ENCODE results near the gene RAP1GAP2. TPM values are rescaled to one million over a fixed set of nuclear protein-coding genes. Genes with fewer than 3 reads are reported as not detected.

The RAP1GAP2 gene
- total and polyA plus RNA-seq, 11 donors, result 13.5 to 44.1 (median 34.3) TPM

DNA sequence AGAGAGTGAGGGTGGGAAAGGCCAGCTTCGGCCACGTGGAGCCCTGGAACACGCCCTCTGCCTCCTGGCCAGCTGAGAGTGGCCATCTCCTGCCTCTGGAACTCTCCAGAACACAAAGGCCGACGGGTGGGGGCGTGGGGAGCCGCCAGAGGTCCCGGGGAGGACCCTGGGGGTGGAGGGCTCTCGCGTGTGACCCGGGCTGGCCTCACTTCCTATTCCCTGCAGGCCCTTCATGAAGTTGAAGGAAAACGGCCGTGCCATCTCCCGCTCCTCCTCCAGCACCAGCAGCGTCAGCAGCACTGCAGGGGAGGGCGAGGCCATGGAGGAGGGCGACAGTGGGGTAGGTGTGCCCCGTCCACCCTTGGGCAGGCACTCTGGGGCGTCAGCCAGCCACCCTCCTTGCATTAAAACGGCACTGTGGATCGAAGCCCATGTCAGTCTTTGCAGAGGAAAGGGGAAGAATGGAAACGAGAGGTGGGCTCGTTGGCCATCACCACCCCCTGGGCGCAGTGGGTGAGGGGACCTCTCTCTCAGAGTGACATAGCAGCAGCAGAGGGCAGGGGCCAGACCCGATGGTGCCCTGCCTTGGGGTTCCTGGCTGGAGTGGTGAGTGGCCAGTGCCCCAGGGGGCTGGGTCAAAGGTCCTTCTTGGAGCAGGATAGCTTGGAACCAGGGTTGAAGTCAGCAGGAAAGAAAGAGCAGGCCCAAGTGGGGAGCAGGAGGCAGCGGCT, 230.1 kb downstream of the RAP1GAP2 start:
- Histone ChIP-seq H3K4me3 (no peak overlapping the region), H3K27me3 (no peaks in the 10 kb centered on the region), H3K36me3 (peaks cover 0 to 17% (median 0%) of the 10 kb centered on the region in 9 donors), H3K27ac (no peak overlapping the region), H3K9me3 (peaks cover 0 to 29% (median 7%) of the 10 kb centered on the region in 12 donors), H3K4me1 (peaks cover 0 to 29% (median 16%) of the 10 kb centered on the region in 12 donors)
- intact Hi-C loops (cut with DNase I), result loop anchor here in 1 of 10 donors (5.0 kb wide), 1 partner anchor 174 kb away; no protein-coding TSS in a partner anchor
- TF ChIP-seq POLR2A (IDR thresholded peaks at IDR 0.05), result no peak
- TF ChIP-seq, protein P1, sequence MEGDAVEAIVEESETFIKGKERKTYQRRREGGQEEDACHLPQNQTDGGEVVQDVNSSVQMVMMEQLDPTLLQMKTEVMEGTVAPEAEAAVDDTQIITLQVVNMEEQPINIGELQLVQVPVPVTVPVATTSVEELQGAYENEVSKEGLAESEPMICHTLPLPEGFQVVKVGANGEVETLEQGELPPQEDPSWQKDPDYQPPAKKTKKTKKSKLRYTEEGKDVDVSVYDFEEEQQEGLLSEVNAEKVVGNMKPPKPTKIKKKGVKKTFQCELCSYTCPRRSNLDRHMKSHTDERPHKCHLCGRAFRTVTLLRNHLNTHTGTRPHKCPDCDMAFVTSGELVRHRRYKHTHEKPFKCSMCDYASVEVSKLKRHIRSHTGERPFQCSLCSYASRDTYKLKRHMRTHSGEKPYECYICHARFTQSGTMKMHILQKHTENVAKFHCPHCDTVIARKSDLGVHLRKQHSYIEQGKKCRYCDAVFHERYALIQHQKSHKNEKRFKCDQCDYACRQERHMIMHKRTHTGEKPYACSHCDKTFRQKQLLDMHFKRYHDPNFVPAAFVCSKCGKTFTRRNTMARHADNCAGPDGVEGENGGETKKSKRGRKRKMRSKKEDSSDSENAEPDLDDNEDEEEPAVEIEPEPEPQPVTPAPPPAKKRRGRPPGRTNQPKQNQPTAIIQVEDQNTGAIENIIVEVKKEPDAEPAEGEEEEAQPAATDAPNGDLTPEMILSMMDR (IDR thresholded peaks at IDR 0.05), result no peak
- WGBS, 4 donors, result 76 to 86% (median 78%) methylated on average over 21 to 26 of the region's 26 CpGs
- DNase-seq (no peak), ATAC-seq (peak in 2 of 4 donors; percentile 3 to 22)

DNA sequence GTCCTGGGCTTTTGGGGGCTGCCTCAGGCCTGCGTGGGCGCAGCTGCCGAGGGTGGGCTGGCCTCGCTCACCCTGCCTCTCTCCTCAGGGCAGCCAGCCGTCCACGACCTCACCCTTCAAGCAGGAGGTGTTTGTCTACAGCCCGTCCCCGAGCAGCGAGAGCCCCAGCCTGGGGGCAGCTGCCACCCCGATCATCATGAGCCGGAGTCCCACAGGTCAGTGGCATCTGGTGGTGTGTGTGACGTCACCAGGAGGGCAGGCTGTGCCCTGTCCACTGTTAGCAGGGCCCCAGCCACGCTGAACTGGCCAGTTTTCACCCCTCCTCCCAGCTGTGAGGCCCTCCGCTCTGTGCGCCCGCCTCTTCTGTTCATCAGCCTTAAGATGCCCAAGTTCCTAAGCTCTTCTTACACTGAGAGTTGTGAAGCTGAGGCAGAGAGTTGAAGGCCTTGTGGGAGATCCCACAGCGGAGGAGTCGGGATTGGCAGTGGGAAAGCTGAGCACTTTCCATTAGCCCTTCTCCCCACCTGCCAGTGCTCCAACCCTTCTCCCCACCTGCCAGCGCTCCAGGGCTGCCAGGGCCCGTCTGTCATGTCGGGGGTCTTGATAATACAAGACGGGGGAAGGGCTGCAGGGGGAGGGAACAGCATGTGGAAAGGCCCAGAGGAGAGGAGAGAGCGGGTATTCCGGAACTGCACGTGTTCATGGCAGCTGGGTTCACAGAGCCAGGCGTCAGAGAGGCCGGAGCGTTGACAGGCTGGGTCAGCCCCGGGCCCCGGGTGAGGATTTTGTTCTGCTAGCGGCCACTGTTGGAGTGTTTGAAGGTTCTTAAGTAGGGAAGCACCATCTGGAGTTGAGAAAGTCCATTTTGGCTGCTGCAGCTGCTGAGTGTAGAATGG, 230.9 kb downstream of the RAP1GAP2 start:
- H3K27me3 ChIP-seq, result no peaks in the 10 kb centered on the region
- peaks cover 0 to 9% (median 0%) of the 10 kb centered on the region in 9 donors for H3K36me3 ChIP-seq
- H3K4me3 ChIP-seq, result no peak overlapping the region
- intact Hi-C loops (cut with DNase I), result loop anchor here in 1 of 10 donors (5.0 kb wide), 1 partner anchor 175 kb away; no protein-coding TSS in a partner anchor
- DNase-seq (peak in 1 of 5 donors; percentile 15), ATAC-seq (peak in 1 of 4 donors; percentile 2)
- peaks cover 0 to 21% (median 7%) of the 10 kb centered on the region in 12 donors for H3K9me3 ChIP-seq
- peaks cover 0 to 29% (median 16%) of the 10 kb centered on the region in 12 donors for H3K4me1 ChIP-seq
- H3K27ac ChIP-seq, result peak overlapping the region in 1 of 12 donors; percentile 3
- 71 to 79% (median 76%) methylated on average over 22 to 31 of the region's 31 CpGs for WGBS, 4 donors
- TF ChIP-seq POLR2A (IDR thresholded peaks at IDR 0.05), result no peak
- TF ChIP-seq, protein P1 (IDR thresholded peaks at IDR 0.05), result no peak

DNA sequence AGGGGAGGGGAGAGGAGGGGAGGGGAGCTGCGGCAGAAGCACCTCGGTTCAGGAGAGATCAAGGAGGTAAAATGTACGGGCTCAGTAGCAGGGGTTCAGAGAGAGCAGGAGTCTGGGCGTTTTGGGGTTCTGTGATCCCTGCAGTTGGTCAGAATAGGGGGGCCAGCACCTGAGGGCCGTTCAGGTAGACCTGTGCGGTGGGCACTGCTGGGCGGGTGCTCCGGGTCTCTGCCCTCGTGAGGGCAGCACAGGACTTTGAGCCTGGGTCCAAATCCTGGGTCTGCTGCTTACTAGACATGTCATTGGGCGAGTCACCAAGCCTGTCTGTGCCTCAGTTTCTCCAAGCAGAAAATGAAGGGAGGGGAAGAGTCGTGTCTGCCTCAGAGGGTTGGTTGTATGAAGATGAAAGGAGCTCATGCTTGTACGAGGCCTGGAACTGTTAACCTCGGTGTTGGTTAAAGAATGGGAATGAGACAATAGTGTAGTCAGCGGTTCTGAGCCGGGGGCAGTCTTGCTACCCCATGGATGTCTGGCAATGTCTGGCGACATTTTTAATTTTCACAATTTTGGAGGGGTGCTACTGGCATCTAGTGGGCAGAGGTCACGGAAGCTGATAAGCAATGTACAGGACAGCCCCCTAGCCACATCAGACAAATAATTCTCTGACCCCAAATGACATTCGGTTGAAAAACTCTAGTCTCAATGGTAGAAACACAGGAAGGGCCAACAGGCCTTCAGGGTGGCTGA, 231.7 kb downstream of the RAP1GAP2 start:
- H3K27me3 ChIP-seq, result no peaks in the 10 kb centered on the region
- H3K36me3 ChIP-seq, result peaks cover 0 to 7% (median 0%) of the 10 kb centered on the region in 9 donors
- peaks cover 0 to 13% (median 4%) of the 10 kb centered on the region in 12 donors for H3K9me3 ChIP-seq
- intact Hi-C loops (cut with DNase I), result loop anchor here in 1 of 10 donors (5.0 kb wide), 1 partner anchor 176 kb away; no protein-coding TSS in a partner anchor
- no peak for DNase-seq
- H3K4me1 ChIP-seq, result peaks cover 0 to 29% (median 16%) of the 10 kb centered on the region in 12 donors
- no peak for ATAC-seq
- peak overlapping the region in 1 of 12 donors; percentile 3 for H3K27ac ChIP-seq
- H3K4me3 ChIP-seq, result no peak overlapping the region
- WGBS, 4 donors, result 83 to 88% (median 86%) methylated on average over 18 of the region's 18 CpGs
- no peak for TF ChIP-seq POLR2A (IDR thresholded peaks at IDR 0.05)

All from heart left ventricle (tissue), 16 donors.